ENCODE results near the gene PRPF19. TPM values are rescaled to one million over a fixed set of nuclear protein-coding genes. Genes with fewer than 3 reads are reported as not detected.

The PRPF19 gene
- total RNA-seq, 1 donor from 2014 or later: 58.1 TPM

- peaks cover 4% of the 10 kb centered on the region for H3K36me3 ChIP-seq
- ATAC-seq (no peak), DNase-seq (no peak)
- no peak overlapping the region for H3K27ac ChIP-seq
- no peak for TF ChIP-seq CTCF (IDR thresholded peaks at IDR 0.05)
- no peak overlapping the region for H3K4me3 ChIP-seq
- no peaks in the 10 kb centered on the region for H3K27me3 ChIP-seq (ENCODE audit: low read depth)
- peaks cover 52% of the 10 kb centered on the region for H3K4me1 ChIP-seq
- H3K9me3 ChIP-seq: no peaks in the 10 kb centered on the region
- intact Hi-C loops (cut with DNase I): no loop called here
Observed at GRCh38 chr11:60908803-60909202, 2.4 kb upstream of the PRPF19 start.

- H3K4me3 ChIP-seq: peak overlapping the region; percentile 96
- peaks cover 30% of the 10 kb centered on the region for H3K4me1 ChIP-seq
- TF ChIP-seq CTCF (IDR thresholded peaks at IDR 0.05): no peak
- H3K36me3 ChIP-seq: peaks cover 35% of the 10 kb centered on the region
- intact Hi-C loops (cut with DNase I): no loop called here
- no peaks in the 10 kb centered on the region for H3K9me3 ChIP-seq
- DNase-seq (no peak), ATAC-seq (peak in 1 of 2 donors; percentile 18)
- no peaks in the 10 kb centered on the region for H3K27me3 ChIP-seq (ENCODE audit: low read depth)
- H3K27ac ChIP-seq: peak overlapping the region; percentile 91
Observed at GRCh38 chr11:60905551-60906113, 753 bp downstream of the PRPF19 start.

GRCh38 chr11:60905047-60905446 lies 1.3 kb downstream of the PRPF19 start:
- intact Hi-C loops (cut with DNase I): no loop called here
- DNase-seq (no peak), ATAC-seq (no peak)
- no peak for TF ChIP-seq CTCF (IDR thresholded peaks at IDR 0.05)
- Histone ChIP-seq H3K4me3 (peak overlapping the region; percentile 96), H3K36me3 (peaks cover 41% of the 10 kb centered on the region), H3K9me3 (no peaks in the 10 kb centered on the region), H3K4me1 (peaks cover 28% of the 10 kb centered on the region), H3K27ac (no peak overlapping the region), H3K27me3 (ENCODE audit: low read depth) (no peaks in the 10 kb centered on the region)

GRCh38 chr11:60902625-60903024 lies 3.8 kb downstream of the PRPF19 start:
- Histone ChIP-seq H3K4me3 (no peak overlapping the region), H3K4me1 (peaks cover 28% of the 10 kb centered on the region), H3K27ac (no peak overlapping the region), H3K27me3 (ENCODE audit: low read depth) (no peaks in the 10 kb centered on the region), H3K9me3 (no peaks in the 10 kb centered on the region), H3K36me3 (peaks cover 65% of the 10 kb centered on the region)
- ATAC-seq (no peak), DNase-seq (no peak)
- intact Hi-C loops (cut with DNase I): no loop called here
- no peak for TF ChIP-seq CTCF (IDR thresholded peaks at IDR 0.05)

- Histone ChIP-seq H3K9me3 (no peaks in the 10 kb centered on the region), H3K27me3 (ENCODE audit: low read depth) (no peaks in the 10 kb centered on the region), H3K4me3 (no peak overlapping the region), H3K36me3 (peaks cover 83% of the 10 kb centered on the region), H3K27ac (no peak overlapping the region), H3K4me1 (peaks cover 22% of the 10 kb centered on the region)
- no peak for DNase-seq
- TF ChIP-seq CTCF (IDR thresholded peaks at IDR 0.05): no peak
- intact Hi-C loops (cut with DNase I): no loop called here
- ATAC-seq: no peak
Observed at GRCh38 chr11:60900673-60901404, 5.5 kb downstream of the PRPF19 start.

All from lower lobe of right lung (tissue), 2 donors.